ENCODE data around the gene RRAS. TPM values are rescaled to one million over a fixed set of nuclear protein-coding genes. Genes with fewer than 3 reads are reported as not detected.

The RRAS gene
- total RNA-seq, 4 donors from 2014 or later: 134 to 205 (median 187) TPM

GRCh38 chr19:49658139-49658517, 18.2 kb upstream of the RRAS start:
- no peak for TF ChIP-seq CTCF (IDR thresholded peaks at IDR 0.05)
- TF ChIP-seq EP300 (IDR thresholded peaks at IDR 0.05): no peak
- TF ChIP-seq POLR2AphosphoS5 (IDR thresholded peaks at IDR 0.05): no peak
- no peak for TF ChIP-seq POLR2A (IDR thresholded peaks at IDR 0.05; ENCODE audit: low read depth)
- intact Hi-C loops (cut with DNase I): no loop called here
- no peaks in the 10 kb centered on the region for H3K27me3 ChIP-seq
- peaks cover 0 to 2% (median under 1%) of the 10 kb centered on the region in 4 donors for H3K4me1 ChIP-seq
- DNase-seq (ENCODE audit: extremely low spot score): no peak
- no peak overlapping the region for H3K27ac ChIP-seq (replicated peaks in 1 of 4)
- 92% methylated on average over 8 of the region's 15 CpGs for WGBS
- no peaks in the 10 kb centered on the region for H3K9me3 ChIP-seq
- H3K4me3 ChIP-seq: no peak overlapping the region
- H3K36me3 ChIP-seq: peaks cover 74 to 100% (median 99%) of the 10 kb centered on the region in 4 donors

GRCh38 chr19:49657493-49658138, 17.7 kb upstream of the RRAS start:
- intact Hi-C loops (cut with DNase I): no loop called here
- Histone ChIP-seq H3K9me3 (no peaks in the 10 kb centered on the region), H3K4me1 (no peaks in the 10 kb centered on the region), H3K36me3 (peaks cover 79 to 100% (median 99%) of the 10 kb centered on the region in 4 donors), H3K4me3 (no peak overlapping the region), H3K27ac (replicated peaks in 1 of 4) (no peak overlapping the region), H3K27me3 (no peaks in the 10 kb centered on the region)
- DNase-seq (ENCODE audit: extremely low spot score): no peak
- WGBS: 87% methylated on average over 17 of the region's 22 CpGs
- TF ChIP-seq EP300 (IDR thresholded peaks at IDR 0.05) (no peak), POLR2AphosphoS5 (IDR thresholded peaks at IDR 0.05) (no peak), CTCF (IDR thresholded peaks at IDR 0.05) (no peak), POLR2A (IDR thresholded peaks at IDR 0.05; ENCODE audit: low read depth) (no peak)

GRCh38 chr19:49656456-49657109, 16.6 kb upstream of the RRAS start:
- intact Hi-C loops (cut with DNase I): no loop called here

GRCh38 chr19:49655570-49656455, 15.9 kb upstream of the RRAS start:
- Histone ChIP-seq H3K27me3 (no peaks in the 10 kb centered on the region), H3K36me3 (peaks cover 84 to 98% (median 96%) of the 10 kb centered on the region in 4 donors), H3K27ac (replicated peaks in 1 of 4) (no peak overlapping the region), H3K9me3 (no peaks in the 10 kb centered on the region), H3K4me3 (no peak overlapping the region), H3K4me1 (no peaks in the 10 kb centered on the region)
- TF ChIP-seq EP300 (IDR thresholded peaks at IDR 0.05) (no peak), POLR2A (IDR thresholded peaks at IDR 0.05; ENCODE audit: low read depth) (no peak), CTCF (IDR thresholded peaks at IDR 0.05) (no peak), POLR2AphosphoS5 (IDR thresholded peaks at IDR 0.05) (no peak)
- intact Hi-C loops (cut with DNase I): no loop called here
- WGBS: 90% methylated on average over 11 of the region's 23 CpGs
- no peak for DNase-seq (ENCODE audit: extremely low spot score)

More at GRCh38 chr19:49656456-49657109, 16.6 kb upstream of the RRAS start:
- 89% methylated on average over 10 of the region's 17 CpGs for WGBS
- Histone ChIP-seq H3K4me3 (no peak overlapping the region), H3K9me3 (no peaks in the 10 kb centered on the region), H3K36me3 (peaks cover 81 to 98% (median 96%) of the 10 kb centered on the region in 4 donors), H3K27ac (replicated peaks in 1 of 4) (no peak overlapping the region), H3K27me3 (no peaks in the 10 kb centered on the region), H3K4me1 (no peaks in the 10 kb centered on the region)
- no peak for TF ChIP-seq EP300 (IDR thresholded peaks at IDR 0.05)
- no peak for TF ChIP-seq POLR2AphosphoS5 (IDR thresholded peaks at IDR 0.05)
- TF ChIP-seq POLR2A (IDR thresholded peaks at IDR 0.05; ENCODE audit: low read depth): no peak
- TF ChIP-seq CTCF (IDR thresholded peaks at IDR 0.05): no peak
- no peak for DNase-seq (ENCODE audit: extremely low spot score)
